ENCODE data around the gene SH3RF3.
"Not testable (repeated sequence)": the region's sequence is repeated elsewhere in the genome, so short reads cannot be mapped to it uniquely, and the experiment has no call there.

DNA sequence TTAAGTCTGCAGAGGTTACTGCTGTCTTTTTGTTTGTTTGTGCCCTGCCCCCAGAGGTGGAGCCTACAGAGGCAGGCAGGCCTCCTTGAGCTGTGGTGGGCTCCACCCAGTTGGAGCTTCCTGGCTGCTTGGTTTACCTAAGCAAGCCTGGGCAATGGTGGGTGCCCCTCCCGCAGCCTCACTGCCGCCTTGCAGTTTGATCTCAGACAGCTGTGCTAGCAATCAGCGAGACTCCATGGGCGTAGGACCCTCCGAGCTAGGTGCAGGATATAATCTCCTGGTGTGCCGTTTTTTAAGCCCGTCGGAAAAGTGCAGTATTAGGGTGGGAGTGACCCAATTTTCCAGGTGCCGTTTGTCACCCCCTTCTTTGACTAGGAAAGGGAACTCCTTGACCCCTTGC lies 11.8 kb upstream of the SH3RF3 start:
- TF ChIP-seq, protein P1, sequence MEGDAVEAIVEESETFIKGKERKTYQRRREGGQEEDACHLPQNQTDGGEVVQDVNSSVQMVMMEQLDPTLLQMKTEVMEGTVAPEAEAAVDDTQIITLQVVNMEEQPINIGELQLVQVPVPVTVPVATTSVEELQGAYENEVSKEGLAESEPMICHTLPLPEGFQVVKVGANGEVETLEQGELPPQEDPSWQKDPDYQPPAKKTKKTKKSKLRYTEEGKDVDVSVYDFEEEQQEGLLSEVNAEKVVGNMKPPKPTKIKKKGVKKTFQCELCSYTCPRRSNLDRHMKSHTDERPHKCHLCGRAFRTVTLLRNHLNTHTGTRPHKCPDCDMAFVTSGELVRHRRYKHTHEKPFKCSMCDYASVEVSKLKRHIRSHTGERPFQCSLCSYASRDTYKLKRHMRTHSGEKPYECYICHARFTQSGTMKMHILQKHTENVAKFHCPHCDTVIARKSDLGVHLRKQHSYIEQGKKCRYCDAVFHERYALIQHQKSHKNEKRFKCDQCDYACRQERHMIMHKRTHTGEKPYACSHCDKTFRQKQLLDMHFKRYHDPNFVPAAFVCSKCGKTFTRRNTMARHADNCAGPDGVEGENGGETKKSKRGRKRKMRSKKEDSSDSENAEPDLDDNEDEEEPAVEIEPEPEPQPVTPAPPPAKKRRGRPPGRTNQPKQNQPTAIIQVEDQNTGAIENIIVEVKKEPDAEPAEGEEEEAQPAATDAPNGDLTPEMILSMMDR (IDR thresholded peaks at IDR 0.05) = not testable (repeated sequence)
- TF ChIP-seq EZH2 (IDR thresholded peaks at IDR 0.05) = not testable (repeated sequence)
